GDM1 (cell line): Measurements from ENCODE around the gene CATSPERE.
"Not testable (repeated sequence)": the region's sequence is repeated elsewhere in the genome, so short reads cannot be mapped to it uniquely, and the experiment has no call there.

ENCODE experiments used
- DNase-seq: peaks from one replicate; lab custom pipeline; 2025; lab: John Stamatoyannopoulos, UW

The CATSPERE gene

GRCh38 chr1:244449936-244450508 is 11.1 kb upstream of the CATSPERE start:
- DNase-seq, result no peak

- DNase-seq, result peak; percentile 14
Measured at GRCh38 chr1:244450597-244451538, 10.2 kb upstream of the CATSPERE start.

GRCh38 chr1:244451539-244451950 is 9.5 kb upstream of the CATSPERE start, which contains the start of gene ADSS2:
TSS of gene ADSS2 (minus strand) at chr1:244451909. CDS start at chr1:244451817, 92 bp downstream.
- DNase-seq, result no peak

GRCh38 chr1:244451951-244452795 is 8.9 kb upstream of the CATSPERE start:
- DNase-seq, result peak; percentile 99

GRCh38 chr1:244454412-244454811 is 6.7 kb upstream of the CATSPERE start:
- no peak for DNase-seq

GRCh38 chr1:244456586-244456985 is 4.5 kb upstream of the CATSPERE start:
- DNase-seq, result no peak

- DNase-seq, result no peak
Measured at GRCh38 chr1:244458781-244459180, 2.3 kb upstream of the CATSPERE start.

GRCh38 chr1:244460197-244460596 is 876 bp upstream of the CATSPERE start:
- DNase-seq, result no peak

GRCh38 chr1:244466724-244467123 is 5.7 kb downstream of the CATSPERE start:
- no peak for DNase-seq

- no peak for DNase-seq
Measured at GRCh38 chr1:244473059-244473605, 12.1 kb downstream of the CATSPERE start.

GRCh38 chr1:244484971-244485370 is 23.9 kb downstream of the CATSPERE start:
- not testable (repeated sequence) for DNase-seq

- DNase-seq, result no peak
Measured at GRCh38 chr1:244494653-244495052, 33.6 kb downstream of the CATSPERE start.

GRCh38 chr1:244496186-244496585 is 35.1 kb downstream of the CATSPERE start:
- DNase-seq, result no peak

GRCh38 chr1:244497805-244498204 is 36.7 kb downstream of the CATSPERE start:
- no peak for DNase-seq

- not testable (repeated sequence) for DNase-seq
Measured at GRCh38 chr1:244499484-244499883, 38.4 kb downstream of the CATSPERE start.

GRCh38 chr1:244500515-244500914 is 39.4 kb downstream of the CATSPERE start:
- not testable (repeated sequence) for DNase-seq

GRCh38 chr1:244502630-244503029 is 41.6 kb downstream of the CATSPERE start:
- no peak for DNase-seq

- no peak for DNase-seq
Measured at GRCh38 chr1:244513493-244513892, 52.4 kb downstream of the CATSPERE start.

- no peak for DNase-seq
Measured at GRCh38 chr1:244515680-244516079, 54.6 kb downstream of the CATSPERE start.

GRCh38 chr1:244536316-244536715 is 75.2 kb downstream of the CATSPERE start:
- DNase-seq, result no peak

- no peak for DNase-seq
Measured at GRCh38 chr1:244545511-244545910, 84.4 kb downstream of the CATSPERE start.

- DNase-seq, result no peak
Measured at GRCh38 chr1:244548558-244549115, 87.6 kb downstream of the CATSPERE start.
